Liver (tissue), 3 donors: ENCODE results near the gene FOXB1.

Experiments used
- FOXA1 ChIP-seq: IDR thresholded peaks from 2 replicates; pipeline ENCODE4 v1.6.1; 2016; ENCODE audit warnings: antibody characterized with exemption
- JUND ChIP-seq, 2 donors: IDR thresholded peaks; 2 replicates each; pipeline ENCODE4 v1.6.1; 2016; ENCODE audit warnings: antibody characterized with exemption in 2 of 2
- NR2F2 ChIP-seq: IDR thresholded peaks from 2 replicates; pipeline ENCODE4 v1.6.1; 2016; ENCODE audit warnings: antibody characterized with exemption
- RAD21 ChIP-seq, 2 donors: IDR thresholded peaks; 2 replicates each; pipeline ENCODE4 v1.6.1; 2016; ENCODE audit warnings: antibody characterized with exemption in 2 of 2, mild to moderate bottlenecking in 2 of 2
- RXRA ChIP-seq, 2 donors: IDR thresholded peaks; 2 replicates each; pipeline ENCODE4 v1.6.1; 2017 to 2018; ENCODE audit warnings: antibody characterized with exemption in 2 of 2, mild to moderate bottlenecking in 1 of 2
- TF ChIP-seq, protein P1 (sequence below): fragments of 150-350 bp; IDR thresholded peaks from 2 replicates; pipeline ENCODE4 v1.5.1; 2017; ENCODE audit warnings: improper control_type of control experiment, low read depth, low read length; ENCODE audit not compliant: missing input control
- TF ChIP-seq, protein P2 (sequence below): IDR thresholded peaks from 2 replicates; pipeline ENCODE4 v1.6.1; 2016; ENCODE audit warnings: antibody characterized with exemption
- TF ChIP-seq, protein P3 (sequence below): IDR thresholded peaks from 2 replicates; pipeline ENCODE4 v1.6.1; 2016; ENCODE audit warnings: antibody characterized with exemption, mild to moderate bottlenecking
- TF ChIP-seq, protein P4 (sequence below): IDR thresholded peaks from 2 replicates; pipeline ENCODE4 v1.6.1; 2016; ENCODE audit warnings: antibody characterized with exemption
- TF ChIP-seq, protein P5 (sequence below): IDR thresholded peaks from 2 replicates; pipeline ENCODE4 v1.6.1; 2016; ENCODE audit warnings: antibody characterized with exemption
- donor health status: healthy.
- donor health status: healthy.

DNA sequence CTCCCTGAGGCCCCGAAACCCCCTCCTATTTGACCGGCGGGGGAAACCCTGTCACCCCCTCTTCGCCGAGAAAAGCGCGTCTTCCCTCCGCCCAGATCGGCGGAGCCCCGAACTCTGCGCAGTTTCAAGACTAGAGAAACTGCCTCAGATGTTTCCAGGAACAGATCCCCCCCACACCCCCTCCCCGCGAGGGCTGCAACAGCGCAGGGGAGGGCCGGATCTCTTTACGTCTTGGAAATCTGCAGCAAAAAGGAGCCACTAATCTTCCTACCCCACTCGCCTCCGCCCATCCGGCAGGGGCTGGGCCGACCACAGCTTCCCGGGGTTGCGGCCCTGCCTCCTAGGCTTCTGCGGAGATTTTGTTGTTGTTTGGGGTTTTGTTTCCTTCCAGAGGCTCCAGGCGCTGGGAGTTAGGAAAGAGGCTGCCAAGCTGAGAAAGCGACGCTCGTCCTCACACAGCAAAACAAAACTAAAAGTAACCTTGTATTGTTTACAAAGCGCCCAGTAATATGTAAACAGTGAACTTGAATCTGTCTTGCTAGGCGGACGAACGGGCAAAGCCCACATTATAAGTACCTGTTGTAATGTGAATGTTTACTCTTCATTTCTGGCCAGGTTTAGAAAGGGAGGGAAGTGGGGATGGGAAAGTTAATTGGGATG, 2.2 kb downstream of the FOXB1 start:
- TF ChIP-seq, protein P1, sequence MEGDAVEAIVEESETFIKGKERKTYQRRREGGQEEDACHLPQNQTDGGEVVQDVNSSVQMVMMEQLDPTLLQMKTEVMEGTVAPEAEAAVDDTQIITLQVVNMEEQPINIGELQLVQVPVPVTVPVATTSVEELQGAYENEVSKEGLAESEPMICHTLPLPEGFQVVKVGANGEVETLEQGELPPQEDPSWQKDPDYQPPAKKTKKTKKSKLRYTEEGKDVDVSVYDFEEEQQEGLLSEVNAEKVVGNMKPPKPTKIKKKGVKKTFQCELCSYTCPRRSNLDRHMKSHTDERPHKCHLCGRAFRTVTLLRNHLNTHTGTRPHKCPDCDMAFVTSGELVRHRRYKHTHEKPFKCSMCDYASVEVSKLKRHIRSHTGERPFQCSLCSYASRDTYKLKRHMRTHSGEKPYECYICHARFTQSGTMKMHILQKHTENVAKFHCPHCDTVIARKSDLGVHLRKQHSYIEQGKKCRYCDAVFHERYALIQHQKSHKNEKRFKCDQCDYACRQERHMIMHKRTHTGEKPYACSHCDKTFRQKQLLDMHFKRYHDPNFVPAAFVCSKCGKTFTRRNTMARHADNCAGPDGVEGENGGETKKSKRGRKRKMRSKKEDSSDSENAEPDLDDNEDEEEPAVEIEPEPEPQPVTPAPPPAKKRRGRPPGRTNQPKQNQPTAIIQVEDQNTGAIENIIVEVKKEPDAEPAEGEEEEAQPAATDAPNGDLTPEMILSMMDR, result no peak
- TF ChIP-seq, protein P2, sequence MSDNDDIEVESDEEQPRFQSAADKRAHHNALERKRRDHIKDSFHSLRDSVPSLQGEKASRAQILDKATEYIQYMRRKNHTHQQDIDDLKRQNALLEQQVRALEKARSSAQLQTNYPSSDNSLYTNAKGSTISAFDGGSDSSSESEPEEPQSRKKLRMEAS, result no peak
- TF ChIP-seq, protein P3, sequence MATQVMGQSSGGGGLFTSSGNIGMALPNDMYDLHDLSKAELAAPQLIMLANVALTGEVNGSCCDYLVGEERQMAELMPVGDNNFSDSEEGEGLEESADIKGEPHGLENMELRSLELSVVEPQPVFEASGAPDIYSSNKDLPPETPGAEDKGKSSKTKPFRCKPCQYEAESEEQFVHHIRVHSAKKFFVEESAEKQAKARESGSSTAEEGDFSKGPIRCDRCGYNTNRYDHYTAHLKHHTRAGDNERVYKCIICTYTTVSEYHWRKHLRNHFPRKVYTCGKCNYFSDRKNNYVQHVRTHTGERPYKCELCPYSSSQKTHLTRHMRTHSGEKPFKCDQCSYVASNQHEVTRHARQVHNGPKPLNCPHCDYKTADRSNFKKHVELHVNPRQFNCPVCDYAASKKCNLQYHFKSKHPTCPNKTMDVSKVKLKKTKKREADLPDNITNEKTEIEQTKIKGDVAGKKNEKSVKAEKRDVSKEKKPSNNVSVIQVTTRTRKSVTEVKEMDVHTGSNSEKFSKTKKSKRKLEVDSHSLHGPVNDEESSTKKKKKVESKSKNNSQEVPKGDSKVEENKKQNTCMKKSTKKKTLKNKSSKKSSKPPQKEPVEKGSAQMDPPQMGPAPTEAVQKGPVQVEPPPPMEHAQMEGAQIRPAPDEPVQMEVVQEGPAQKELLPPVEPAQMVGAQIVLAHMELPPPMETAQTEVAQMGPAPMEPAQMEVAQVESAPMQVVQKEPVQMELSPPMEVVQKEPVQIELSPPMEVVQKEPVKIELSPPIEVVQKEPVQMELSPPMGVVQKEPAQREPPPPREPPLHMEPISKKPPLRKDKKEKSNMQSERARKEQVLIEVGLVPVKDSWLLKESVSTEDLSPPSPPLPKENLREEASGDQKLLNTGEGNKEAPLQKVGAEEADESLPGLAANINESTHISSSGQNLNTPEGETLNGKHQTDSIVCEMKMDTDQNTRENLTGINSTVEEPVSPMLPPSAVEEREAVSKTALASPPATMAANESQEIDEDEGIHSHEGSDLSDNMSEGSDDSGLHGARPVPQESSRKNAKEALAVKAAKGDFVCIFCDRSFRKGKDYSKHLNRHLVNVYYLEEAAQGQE, result no peak
- TF ChIP-seq NR2F2 (no peak), FOXA1 (peak; percentile 13), JUND (IDR thresholded peaks at IDR 0.05) (no peak), RAD21 (IDR thresholded peaks at IDR 0.05) (peak in 1 of 2 donors; percentile 11), RXRA (IDR thresholded peaks at IDR 0.05) (no peak)
- TF ChIP-seq, protein P4, sequence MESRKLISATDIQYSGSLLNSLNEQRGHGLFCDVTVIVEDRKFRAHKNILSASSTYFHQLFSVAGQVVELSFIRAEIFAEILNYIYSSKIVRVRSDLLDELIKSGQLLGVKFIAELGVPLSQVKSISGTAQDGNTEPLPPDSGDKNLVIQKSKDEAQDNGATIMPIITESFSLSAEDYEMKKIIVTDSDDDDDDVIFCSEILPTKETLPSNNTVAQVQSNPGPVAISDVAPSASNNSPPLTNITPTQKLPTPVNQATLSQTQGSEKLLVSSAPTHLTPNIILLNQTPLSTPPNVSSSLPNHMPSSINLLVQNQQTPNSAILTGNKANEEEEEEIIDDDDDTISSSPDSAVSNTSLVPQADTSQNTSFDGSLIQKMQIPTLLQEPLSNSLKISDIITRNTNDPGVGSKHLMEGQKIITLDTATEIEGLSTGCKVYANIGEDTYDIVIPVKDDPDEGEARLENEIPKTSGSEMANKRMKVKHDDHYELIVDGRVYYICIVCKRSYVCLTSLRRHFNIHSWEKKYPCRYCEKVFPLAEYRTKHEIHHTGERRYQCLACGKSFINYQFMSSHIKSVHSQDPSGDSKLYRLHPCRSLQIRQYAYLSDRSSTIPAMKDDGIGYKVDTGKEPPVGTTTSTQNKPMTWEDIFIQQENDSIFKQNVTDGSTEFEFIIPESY, result no peak
- TF ChIP-seq, protein P5, sequence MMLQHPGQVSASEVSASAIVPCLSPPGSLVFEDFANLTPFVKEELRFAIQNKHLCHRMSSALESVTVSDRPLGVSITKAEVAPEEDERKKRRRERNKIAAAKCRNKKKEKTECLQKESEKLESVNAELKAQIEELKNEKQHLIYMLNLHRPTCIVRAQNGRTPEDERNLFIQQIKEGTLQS, result no peak
